Measurements from ENCODE around the gene GRIK1.

Gene GRIK1

GRCh38 chr21:29803191-29803590 lies 136.6 kb downstream of the GRIK1 start:
- Histone ChIP-seq H3K4me3 (ENCODE audit: low read depth in 1 of 2, low read length in 1 of 2) (no peak overlapping the region), H3K36me3 (no peaks in the 10 kb centered on the region), H3K27ac (no peak overlapping the region), H3K9me3 (no peaks in the 10 kb centered on the region), H3K27me3 (no peaks in the 10 kb centered on the region), H3K4me1 (ENCODE audit: control insufficient read depth in 1 of 2, insufficient read depth in 1 of 2, low read depth in 1 of 2, low read length in 1 of 2) (no peaks in the 10 kb centered on the region)
- TF ChIP-seq CTCF (IDR thresholded peaks at IDR 0.05) = no peak

- no peaks in the 10 kb centered on the region for H3K9me3 ChIP-seq
- no peaks in the 10 kb centered on the region for H3K36me3 ChIP-seq
- H3K4me3 ChIP-seq (ENCODE audit: low read depth in 1 of 2, low read length in 1 of 2) = no peak overlapping the region
- H3K27ac ChIP-seq = no peak overlapping the region
- no peaks in the 10 kb centered on the region for H3K27me3 ChIP-seq
- no peaks in the 10 kb centered on the region for H3K4me1 ChIP-seq (ENCODE audit: control insufficient read depth in 1 of 2, insufficient read depth in 1 of 2, low read depth in 1 of 2, low read length in 1 of 2)
- TF ChIP-seq CTCF (IDR thresholded peaks at IDR 0.05) = no peak
These were observed 138.7 kb downstream of the GRIK1 start for GRCh38 chr21:29801122-29801521.

DNA sequence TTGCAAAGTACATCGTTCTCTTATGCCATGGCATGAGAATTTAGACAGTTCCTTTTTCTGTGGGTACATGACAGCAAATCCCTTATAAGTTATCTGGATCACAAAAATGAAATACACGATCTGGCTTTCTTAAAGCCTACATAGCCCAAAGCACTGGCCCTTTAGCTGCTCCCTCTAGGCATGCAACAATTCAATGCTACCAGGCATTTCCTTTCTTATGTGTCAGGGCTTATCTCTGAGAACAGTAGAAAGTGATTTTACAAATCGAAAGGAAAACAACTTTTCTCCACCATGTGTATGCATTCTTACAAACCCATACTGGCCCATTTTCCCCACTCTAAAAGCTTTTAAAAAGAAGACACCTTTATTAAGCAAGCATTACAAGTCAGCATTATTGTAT lies 139.7 kb downstream of the GRIK1 start:
- H3K9me3 ChIP-seq = no peaks in the 10 kb centered on the region
- no peaks in the 10 kb centered on the region for H3K36me3 ChIP-seq
- H3K4me1 ChIP-seq (ENCODE audit: control insufficient read depth in 1 of 2, insufficient read depth in 1 of 2, low read depth in 1 of 2, low read length in 1 of 2) = no peaks in the 10 kb centered on the region
- H3K27ac ChIP-seq = no peak overlapping the region
- TF ChIP-seq CTCF (IDR thresholded peaks at IDR 0.05) = no peak
- H3K4me3 ChIP-seq (ENCODE audit: low read depth in 1 of 2, low read length in 1 of 2) = no peak overlapping the region
- no peaks in the 10 kb centered on the region for H3K27me3 ChIP-seq

DNA sequence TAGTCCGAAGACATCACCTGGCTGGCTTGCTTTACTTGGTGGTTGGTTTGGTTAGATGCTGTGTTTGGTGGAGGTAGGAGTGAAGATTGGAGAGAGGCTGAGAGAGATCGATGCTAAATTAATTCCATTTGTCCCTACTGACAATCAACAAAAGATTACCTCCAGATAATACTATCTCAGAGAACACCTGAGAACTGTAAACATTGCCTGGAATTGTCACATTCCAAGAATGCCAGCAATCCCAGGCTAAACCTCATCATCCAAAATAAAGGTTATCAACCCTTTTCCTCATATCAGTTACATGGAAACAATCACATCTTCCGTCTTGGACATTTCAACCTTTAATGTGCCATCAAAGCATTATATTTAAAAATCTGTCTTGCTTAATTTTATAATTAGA lies 141.0 kb downstream of the GRIK1 start:
- Histone ChIP-seq H3K27me3 (no peaks in the 10 kb centered on the region), H3K36me3 (no peaks in the 10 kb centered on the region), H3K9me3 (no peaks in the 10 kb centered on the region), H3K27ac (no peak overlapping the region), H3K4me3 (ENCODE audit: low read depth in 1 of 2, low read length in 1 of 2) (no peak overlapping the region), H3K4me1 (ENCODE audit: control insufficient read depth in 1 of 2, insufficient read depth in 1 of 2, low read depth in 1 of 2, low read length in 1 of 2) (no peaks in the 10 kb centered on the region)
- TF ChIP-seq CTCF (IDR thresholded peaks at IDR 0.05) = no peak

GRCh38 chr21:29797155-29797554 lies 142.6 kb downstream of the GRIK1 start:
- Histone ChIP-seq H3K27me3 (no peaks in the 10 kb centered on the region), H3K4me1 (ENCODE audit: control insufficient read depth in 1 of 2, insufficient read depth in 1 of 2, low read depth in 1 of 2, low read length in 1 of 2) (no peaks in the 10 kb centered on the region), H3K9me3 (no peaks in the 10 kb centered on the region), H3K4me3 (ENCODE audit: low read depth in 1 of 2, low read length in 1 of 2) (no peak overlapping the region), H3K27ac (no peak overlapping the region), H3K36me3 (no peaks in the 10 kb centered on the region)
- TF ChIP-seq CTCF (IDR thresholded peaks at IDR 0.05) = no peak

DNA sequence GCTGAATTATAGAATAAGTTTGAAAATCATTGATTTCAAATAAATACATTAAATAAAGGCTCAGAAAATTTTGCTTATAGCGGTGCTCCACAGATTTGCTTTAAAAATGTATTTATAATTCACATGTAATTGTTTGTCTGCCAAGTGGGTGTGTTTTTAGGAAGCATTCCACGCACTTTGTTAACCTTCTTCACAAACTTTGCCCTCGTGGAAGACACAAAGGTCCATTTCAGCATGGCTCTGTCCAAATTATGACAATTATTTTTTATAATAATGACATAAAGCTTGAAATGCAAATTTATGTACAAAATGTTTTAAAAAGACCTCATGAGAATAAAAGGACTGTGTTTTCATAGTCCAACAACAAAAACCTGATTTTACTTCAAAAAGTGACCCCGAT lies 146.1 kb downstream of the GRIK1 start:
- TF ChIP-seq CTCF (IDR thresholded peaks at IDR 0.05) = no peak
- no peak overlapping the region for H3K27ac ChIP-seq
- H3K4me1 ChIP-seq (ENCODE audit: control insufficient read depth in 1 of 2, insufficient read depth in 1 of 2, low read depth in 1 of 2, low read length in 1 of 2) = no peaks in the 10 kb centered on the region
- no peaks in the 10 kb centered on the region for H3K9me3 ChIP-seq
- H3K4me3 ChIP-seq (ENCODE audit: low read depth in 1 of 2, low read length in 1 of 2) = no peak overlapping the region
- no peaks in the 10 kb centered on the region for H3K36me3 ChIP-seq
- no peaks in the 10 kb centered on the region for H3K27me3 ChIP-seq

All from neutrophil (primary cell).